Measurements from ENCODE around the gene TNC.

GRCh38 chr9:115111874-115112273 lies 6.1 kb downstream of the TNC start:
- TF ChIP-seq GATA2 (IDR thresholded peaks at IDR 0.05; ENCODE audit: insufficient read depth, insufficient read length, low read depth, low read length) (no peak), POLR2AphosphoS5 (IDR thresholded peaks at IDR 0.05; ENCODE audit: insufficient read depth, low read depth, low read length) (no peak), JUN (IDR thresholded peaks at IDR 0.05; ENCODE audit: borderline replicate concordance, insufficient read depth, insufficient read length, low read depth) (no peak), EZH2 (IDR thresholded peaks at IDR 0.05; ENCODE audit: borderline replicate concordance, low read depth, low read length, severe bottlenecking) (no peak), POLR2A (IDR thresholded peaks at IDR 0.05; ENCODE audit: low read depth, low read length) (no peak), FOS (IDR thresholded peaks at IDR 0.05; ENCODE audit: borderline replicate concordance, insufficient read depth, low read length) (no peak), MYC (IDR thresholded peaks at IDR 0.05; ENCODE audit: low read depth, low read length) (no peak), MAX (IDR thresholded peaks at IDR 0.05; ENCODE audit: insufficient read depth, insufficient read length) (no peak)
- TF ChIP-seq, protein P1, sequence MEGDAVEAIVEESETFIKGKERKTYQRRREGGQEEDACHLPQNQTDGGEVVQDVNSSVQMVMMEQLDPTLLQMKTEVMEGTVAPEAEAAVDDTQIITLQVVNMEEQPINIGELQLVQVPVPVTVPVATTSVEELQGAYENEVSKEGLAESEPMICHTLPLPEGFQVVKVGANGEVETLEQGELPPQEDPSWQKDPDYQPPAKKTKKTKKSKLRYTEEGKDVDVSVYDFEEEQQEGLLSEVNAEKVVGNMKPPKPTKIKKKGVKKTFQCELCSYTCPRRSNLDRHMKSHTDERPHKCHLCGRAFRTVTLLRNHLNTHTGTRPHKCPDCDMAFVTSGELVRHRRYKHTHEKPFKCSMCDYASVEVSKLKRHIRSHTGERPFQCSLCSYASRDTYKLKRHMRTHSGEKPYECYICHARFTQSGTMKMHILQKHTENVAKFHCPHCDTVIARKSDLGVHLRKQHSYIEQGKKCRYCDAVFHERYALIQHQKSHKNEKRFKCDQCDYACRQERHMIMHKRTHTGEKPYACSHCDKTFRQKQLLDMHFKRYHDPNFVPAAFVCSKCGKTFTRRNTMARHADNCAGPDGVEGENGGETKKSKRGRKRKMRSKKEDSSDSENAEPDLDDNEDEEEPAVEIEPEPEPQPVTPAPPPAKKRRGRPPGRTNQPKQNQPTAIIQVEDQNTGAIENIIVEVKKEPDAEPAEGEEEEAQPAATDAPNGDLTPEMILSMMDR (IDR thresholded peaks at IDR 0.05; ENCODE audit: extremely low read depth in 1 of 2, insufficient read depth in 1 of 2, low read depth in 1 of 2, low read length in 2 of 2) = no peak

Measured in endothelial cell of umbilical vein (primary cell).